Ishikawa (cell line): ENCODE measurements around the gene APOB.

Source experiments
- CEBPB ChIP-seq: IDR thresholded peaks from 2 replicates; pipeline ENCODE4 v1.6.1; 2012
- CREB1 ChIP-seq: IDR thresholded peaks from 2 replicates; pipeline ENCODE4 v1.6.1; 2012; ENCODE audit warnings: low read depth
- EP300 ChIP-seq: IDR thresholded peaks from 2 replicates; pipeline ENCODE4 v1.6.1; 2012; ENCODE audit warnings: borderline replicate concordance
- TAF1 ChIP-seq: IDR thresholded peaks from 2 replicates; pipeline ENCODE4 v1.6.1; 2012; ENCODE audit warnings: low read depth, mild to moderate bottlenecking
- TCF12 ChIP-seq: IDR thresholded peaks from 2 replicates; pipeline ENCODE4 v1.6.1; 2012; ENCODE audit warnings: low read depth
- TEAD4 ChIP-seq: IDR thresholded peaks from 2 replicates; pipeline ENCODE4 v1.6.1; 2012
- YY1 ChIP-seq: IDR thresholded peaks from 2 replicates; pipeline ENCODE4 v1.6.1; 2012; ENCODE audit warnings: low read depth
- TF ChIP-seq, protein P1 (sequence below): IDR thresholded peaks from 2 replicates; pipeline ENCODE4 v1.6.1; 2012; ENCODE audit warnings: low read depth, mild to moderate bottlenecking
- TF ChIP-seq, protein P2 (sequence below): IDR thresholded peaks from 2 replicates; pipeline ENCODE4 v1.6.1; 2012

DNA sequence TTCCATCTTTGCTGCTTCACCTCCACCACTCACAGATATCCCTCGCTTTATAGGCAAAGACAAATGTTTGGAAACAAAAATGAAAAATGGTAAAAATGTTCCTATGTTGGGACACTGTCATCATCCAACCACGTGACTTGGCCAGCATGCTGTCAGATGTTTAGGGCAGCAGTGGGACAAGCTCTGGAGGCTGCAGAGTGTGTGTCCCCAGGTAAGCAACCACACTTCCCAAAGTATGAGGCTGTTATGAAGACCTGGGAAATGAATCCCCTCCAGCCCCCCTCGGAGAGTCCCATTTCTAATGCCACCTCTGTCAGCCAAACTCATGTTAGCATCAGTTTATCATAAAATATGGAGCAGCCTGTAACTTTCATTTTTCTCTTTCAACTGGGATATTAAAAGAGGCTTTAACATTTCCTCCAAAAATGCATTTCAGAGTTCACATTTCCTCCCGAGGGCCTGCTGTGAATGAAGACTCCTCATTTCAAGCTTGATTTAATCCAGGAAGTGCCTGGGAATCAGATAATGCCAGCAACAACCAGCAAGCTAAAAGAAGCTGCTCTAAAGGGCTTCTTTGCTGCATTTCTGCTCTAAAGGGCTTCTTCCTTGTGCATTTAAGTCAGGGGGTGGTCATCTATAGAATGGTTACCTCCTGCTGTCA, 66.2 kb downstream of the APOB start:
- TF ChIP-seq YY1, result no peak
- TF ChIP-seq, protein P1, sequence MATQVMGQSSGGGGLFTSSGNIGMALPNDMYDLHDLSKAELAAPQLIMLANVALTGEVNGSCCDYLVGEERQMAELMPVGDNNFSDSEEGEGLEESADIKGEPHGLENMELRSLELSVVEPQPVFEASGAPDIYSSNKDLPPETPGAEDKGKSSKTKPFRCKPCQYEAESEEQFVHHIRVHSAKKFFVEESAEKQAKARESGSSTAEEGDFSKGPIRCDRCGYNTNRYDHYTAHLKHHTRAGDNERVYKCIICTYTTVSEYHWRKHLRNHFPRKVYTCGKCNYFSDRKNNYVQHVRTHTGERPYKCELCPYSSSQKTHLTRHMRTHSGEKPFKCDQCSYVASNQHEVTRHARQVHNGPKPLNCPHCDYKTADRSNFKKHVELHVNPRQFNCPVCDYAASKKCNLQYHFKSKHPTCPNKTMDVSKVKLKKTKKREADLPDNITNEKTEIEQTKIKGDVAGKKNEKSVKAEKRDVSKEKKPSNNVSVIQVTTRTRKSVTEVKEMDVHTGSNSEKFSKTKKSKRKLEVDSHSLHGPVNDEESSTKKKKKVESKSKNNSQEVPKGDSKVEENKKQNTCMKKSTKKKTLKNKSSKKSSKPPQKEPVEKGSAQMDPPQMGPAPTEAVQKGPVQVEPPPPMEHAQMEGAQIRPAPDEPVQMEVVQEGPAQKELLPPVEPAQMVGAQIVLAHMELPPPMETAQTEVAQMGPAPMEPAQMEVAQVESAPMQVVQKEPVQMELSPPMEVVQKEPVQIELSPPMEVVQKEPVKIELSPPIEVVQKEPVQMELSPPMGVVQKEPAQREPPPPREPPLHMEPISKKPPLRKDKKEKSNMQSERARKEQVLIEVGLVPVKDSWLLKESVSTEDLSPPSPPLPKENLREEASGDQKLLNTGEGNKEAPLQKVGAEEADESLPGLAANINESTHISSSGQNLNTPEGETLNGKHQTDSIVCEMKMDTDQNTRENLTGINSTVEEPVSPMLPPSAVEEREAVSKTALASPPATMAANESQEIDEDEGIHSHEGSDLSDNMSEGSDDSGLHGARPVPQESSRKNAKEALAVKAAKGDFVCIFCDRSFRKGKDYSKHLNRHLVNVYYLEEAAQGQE, result no peak
- TF ChIP-seq CREB1, result no peak
- TF ChIP-seq, protein P2, sequence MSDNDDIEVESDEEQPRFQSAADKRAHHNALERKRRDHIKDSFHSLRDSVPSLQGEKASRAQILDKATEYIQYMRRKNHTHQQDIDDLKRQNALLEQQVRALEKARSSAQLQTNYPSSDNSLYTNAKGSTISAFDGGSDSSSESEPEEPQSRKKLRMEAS, result no peak
- no peak for TF ChIP-seq CEBPB
- no peak for TF ChIP-seq TAF1
- TF ChIP-seq TCF12, result no peak
- no peak for TF ChIP-seq TEAD4
- no peak for TF ChIP-seq EP300
